Measurements from ENCODE around the gene NDUFB7. TPM values are rescaled to one million over a fixed set of nuclear protein-coding genes. Genes with fewer than 3 reads are reported as not detected.
"Not testable (repeated sequence)": the region's sequence is repeated elsewhere in the genome, so short reads cannot be mapped to it uniquely, and the experiment has no call there.

Gene NDUFB7
- total RNA-seq, 1 donor from 2014 or later: 375 TPM

DNA sequence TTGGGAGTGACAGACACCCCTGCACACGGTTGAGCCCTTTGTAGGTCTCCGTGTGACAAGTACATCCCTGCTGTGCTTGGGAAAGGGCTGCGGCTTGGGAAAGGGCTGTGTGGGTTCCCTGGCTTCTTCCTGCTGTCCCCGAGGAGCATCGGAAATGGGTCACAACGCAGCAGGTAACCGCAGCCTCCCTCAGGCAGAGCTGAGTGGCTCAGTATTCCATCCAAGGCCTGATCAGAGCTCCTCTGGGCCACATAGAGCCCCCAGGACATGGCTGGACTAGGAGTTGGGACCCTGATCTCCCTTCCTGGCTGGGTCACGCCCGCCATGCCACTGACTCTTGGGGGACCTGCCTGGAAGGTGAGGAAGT lies 26.2 kb downstream of the NDUFB7 start:
- H3K9me3 ChIP-seq: no peaks in the 10 kb centered on the region
- H3K27me3 ChIP-seq: no peaks in the 10 kb centered on the region
- DNase-seq (ENCODE audit: extremely low spot score in 2 of 2): no peak
- peak overlapping the region; percentile 21 for H3K27ac ChIP-seq
- no peak for TF ChIP-seq POLR2AphosphoS5 (IDR thresholded peaks at IDR 0.05; ENCODE audit: insufficient read depth in 1 of 2, low read depth in 1 of 2)
- TF ChIP-seq, protein P1, sequence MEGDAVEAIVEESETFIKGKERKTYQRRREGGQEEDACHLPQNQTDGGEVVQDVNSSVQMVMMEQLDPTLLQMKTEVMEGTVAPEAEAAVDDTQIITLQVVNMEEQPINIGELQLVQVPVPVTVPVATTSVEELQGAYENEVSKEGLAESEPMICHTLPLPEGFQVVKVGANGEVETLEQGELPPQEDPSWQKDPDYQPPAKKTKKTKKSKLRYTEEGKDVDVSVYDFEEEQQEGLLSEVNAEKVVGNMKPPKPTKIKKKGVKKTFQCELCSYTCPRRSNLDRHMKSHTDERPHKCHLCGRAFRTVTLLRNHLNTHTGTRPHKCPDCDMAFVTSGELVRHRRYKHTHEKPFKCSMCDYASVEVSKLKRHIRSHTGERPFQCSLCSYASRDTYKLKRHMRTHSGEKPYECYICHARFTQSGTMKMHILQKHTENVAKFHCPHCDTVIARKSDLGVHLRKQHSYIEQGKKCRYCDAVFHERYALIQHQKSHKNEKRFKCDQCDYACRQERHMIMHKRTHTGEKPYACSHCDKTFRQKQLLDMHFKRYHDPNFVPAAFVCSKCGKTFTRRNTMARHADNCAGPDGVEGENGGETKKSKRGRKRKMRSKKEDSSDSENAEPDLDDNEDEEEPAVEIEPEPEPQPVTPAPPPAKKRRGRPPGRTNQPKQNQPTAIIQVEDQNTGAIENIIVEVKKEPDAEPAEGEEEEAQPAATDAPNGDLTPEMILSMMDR (IDR thresholded peaks at IDR 0.05): no peak
- no peak for TF ChIP-seq POLR2A (IDR thresholded peaks at IDR 0.05)
- H3K4me1 ChIP-seq: peaks cover 50% of the 10 kb centered on the region
- intact Hi-C loops (cut with DNase I): no loop called here
- no peak overlapping the region for H3K4me3 ChIP-seq
- no peaks in the 10 kb centered on the region for H3K36me3 ChIP-seq

DNA sequence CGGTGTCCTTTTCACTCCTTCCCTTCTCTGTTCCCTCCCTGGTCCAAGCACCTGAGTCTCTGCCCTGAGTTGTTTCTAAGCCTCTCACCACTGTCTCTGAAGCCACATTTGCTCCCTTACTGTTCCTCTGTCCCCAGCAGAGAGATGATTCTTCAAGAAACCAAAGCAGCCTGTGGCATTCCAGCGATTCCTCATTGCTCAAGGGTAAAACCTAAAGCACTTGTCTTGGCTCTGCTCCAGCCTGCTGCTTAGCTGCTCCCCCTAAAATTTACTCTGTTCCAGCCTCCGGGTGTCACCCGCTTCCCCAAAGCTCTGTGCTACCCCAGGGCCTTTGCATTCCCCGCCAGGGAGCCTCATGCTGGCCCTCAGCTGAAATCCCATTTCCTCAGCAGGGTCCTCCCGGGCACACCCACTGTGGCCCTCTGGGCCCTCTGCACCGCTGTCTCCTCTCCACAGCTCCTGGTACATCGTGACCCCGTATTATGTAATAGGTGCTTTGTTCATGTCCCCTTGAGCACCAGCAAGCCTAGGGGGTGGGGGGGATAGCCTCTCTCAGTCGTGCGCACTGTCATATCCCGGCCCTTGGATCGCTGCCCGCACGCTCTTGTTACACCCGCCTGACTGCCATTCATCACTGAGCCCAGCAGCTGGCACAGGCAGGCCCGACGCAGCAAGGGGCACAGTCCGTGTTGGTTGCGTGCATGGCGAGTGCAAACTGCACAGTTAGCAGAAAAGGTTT lies 26.7 kb downstream of the NDUFB7 start:
- intact Hi-C loops (cut with DNase I): no loop called here
- H3K4me3 ChIP-seq: no peak overlapping the region
- TF ChIP-seq POLR2A (IDR thresholded peaks at IDR 0.05) (no peak), POLR2AphosphoS5 (IDR thresholded peaks at IDR 0.05; ENCODE audit: insufficient read depth in 1 of 2, low read depth in 1 of 2) (no peak)
- DNase-seq (ENCODE audit: extremely low spot score in 2 of 2): no peak
- H3K9me3 ChIP-seq: no peaks in the 10 kb centered on the region
- peak overlapping the region; percentile 21 for H3K27ac ChIP-seq
- H3K27me3 ChIP-seq: no peaks in the 10 kb centered on the region
- no peaks in the 10 kb centered on the region for H3K36me3 ChIP-seq
- H3K4me1 ChIP-seq: peaks cover 44% of the 10 kb centered on the region

GRCh38 chr19:14544047-14544446 lies 27.8 kb downstream of the NDUFB7 start:
- Histone ChIP-seq H3K27me3 (no peaks in the 10 kb centered on the region), H3K9me3 (no peaks in the 10 kb centered on the region), H3K4me1 (peaks cover 36% of the 10 kb centered on the region), H3K4me3 (no peak overlapping the region), H3K36me3 (no peaks in the 10 kb centered on the region), H3K27ac (peak overlapping the region; percentile 46)
- no peak for DNase-seq (ENCODE audit: extremely low spot score in 2 of 2)
- intact Hi-C loops (cut with DNase I): no loop called here
- TF ChIP-seq, protein P1 (IDR thresholded peaks at IDR 0.05): no peak
- no peak for TF ChIP-seq POLR2A (IDR thresholded peaks at IDR 0.05)
- TF ChIP-seq POLR2AphosphoS5 (IDR thresholded peaks at IDR 0.05; ENCODE audit: insufficient read depth in 1 of 2, low read depth in 1 of 2): no peak

DNA sequence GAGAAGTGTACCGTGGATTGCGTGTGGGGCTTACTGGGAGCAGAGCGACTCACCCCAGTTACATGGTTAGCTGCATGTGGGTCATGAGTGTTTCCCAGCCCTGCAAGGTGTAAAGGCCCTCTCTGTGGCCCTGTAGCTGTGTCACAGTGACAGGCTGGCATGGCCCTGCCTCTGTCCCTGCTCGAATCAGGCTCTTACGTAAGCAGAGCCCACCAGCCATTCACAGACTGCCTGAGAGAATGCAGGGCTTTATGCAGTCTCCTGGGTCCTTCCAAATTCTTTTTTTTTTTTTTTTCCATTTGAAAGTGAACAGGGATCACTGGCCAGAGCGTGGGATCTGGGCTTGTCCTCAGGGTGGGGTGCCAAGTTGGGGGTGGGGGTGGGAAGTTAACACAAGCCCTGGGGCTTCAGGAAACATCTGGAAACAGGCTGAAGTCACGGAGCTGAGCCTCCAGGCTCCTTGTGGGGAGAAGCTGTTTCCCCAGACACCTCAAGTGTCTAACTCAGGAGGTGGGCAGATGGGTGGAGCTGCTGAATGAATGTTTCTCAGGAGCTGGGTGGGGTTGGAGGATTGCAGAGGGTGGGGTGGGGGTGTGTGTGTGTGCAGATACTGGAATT lies 29.0 kb downstream of the NDUFB7 start:
- H3K4me1 ChIP-seq: peaks cover 42% of the 10 kb centered on the region

GRCh38 chr19:14541979-14542378 lies 29.9 kb downstream of the NDUFB7 start:
- H3K27ac ChIP-seq; H3K27me3 ChIP-seq; H3K36me3 ChIP-seq; H3K9me3 ChIP-seq; H3K4me3 ChIP-seq; intact Hi-C loops (cut with DNase I); DNase-seq (ENCODE audit: extremely low spot score in 2 of 2): not testable (repeated sequence)
- H3K4me1 ChIP-seq: peaks cover 51% of the 10 kb centered on the region

More for the DNA sequence above, 29.0 kb downstream of the NDUFB7 start:
- TF ChIP-seq POLR2A (IDR thresholded peaks at IDR 0.05) (no peak), POLR2AphosphoS5 (IDR thresholded peaks at IDR 0.05; ENCODE audit: insufficient read depth in 1 of 2, low read depth in 1 of 2) (no peak)
- TF ChIP-seq, protein P1 (IDR thresholded peaks at IDR 0.05): no peak
- DNase-seq (ENCODE audit: extremely low spot score in 2 of 2): no peak
- Histone ChIP-seq H3K9me3 (no peaks in the 10 kb centered on the region), H3K36me3 (no peaks in the 10 kb centered on the region), H3K4me3 (no peak overlapping the region), H3K27ac (peak overlapping the region; percentile 61), H3K27me3 (no peaks in the 10 kb centered on the region)
- intact Hi-C loops (cut with DNase I): no loop called here
